ENCODE results near the gene ZGPAT. TPM values are rescaled to one million over a fixed set of nuclear protein-coding genes. Genes with fewer than 3 reads are reported as not detected.

Gene ZGPAT
- total RNA-seq, 4 donors from 2014 or later = 13.4 to 20.8 (median 15.5) TPM

- Histone ChIP-seq H3K9me3 (no peaks in the 10 kb centered on the region), H3K4me3 (peak overlapping the region in 2 of 4 donors; percentile 17 to 19), H3K27ac (peak overlapping the region; percentile 78 to 83 (median 82)), H3K36me3 (no peaks in the 10 kb centered on the region), H3K4me1 (peaks cover 14 to 27% of the 10 kb centered on the region in 2 donors), H3K27me3 (no peaks in the 10 kb centered on the region)
- intact Hi-C loops (cut with DNase I; ENCODE audit: low total_unique reads) = no loop called here
- in situ Hi-C loops (cut with MboI; ENCODE audit: low sequenced_read_pairs in 4 of 4) = no loop called here
- no peak for ATAC-seq
- DNase-seq = no peak
- no peak for TF ChIP-seq POLR2A (IDR thresholded peaks at IDR 0.05)
Measured at GRCh38 chr20:63686094-63686491, 21.7 kb upstream of the ZGPAT start.

- ATAC-seq = peak; percentile 60 to 62
- Histone ChIP-seq H3K9me3 (no peaks in the 10 kb centered on the region), H3K4me3 (peak overlapping the region in 2 of 4 donors; percentile 17 to 19), H3K4me1 (peaks cover 14 to 27% of the 10 kb centered on the region in 2 donors), H3K27ac (peak overlapping the region; percentile 78 to 83 (median 82)), H3K27me3 (no peaks in the 10 kb centered on the region), H3K36me3 (no peaks in the 10 kb centered on the region)
- DNase-seq = peak; percentile 49 to 63
- intact Hi-C loops (cut with DNase I; ENCODE audit: low total_unique reads) (no loop called here), in situ Hi-C loops (cut with MboI; ENCODE audit: low sequenced_read_pairs in 4 of 4) (no loop called here)
- TF ChIP-seq CTCF (IDR thresholded peaks at IDR 0.05 in 4 of 5, conservative IDR thresholded peaks at IDR 0.05 in 1 of 5) (no peak), POLR2A (IDR thresholded peaks at IDR 0.05) (peak; percentile 14 to 45)
Measured at GRCh38 chr20:63686492-63687321, 21.1 kb upstream of the ZGPAT start.

GRCh38 chr20:63687419-63688178 is 20.2 kb upstream of the ZGPAT start:
- peaks cover 14 to 22% of the 10 kb centered on the region in 2 donors for H3K4me1 ChIP-seq
- intact Hi-C loops (cut with DNase I; ENCODE audit: low total_unique reads) = no loop called here

GRCh38 chr20:63688228-63689045 is 19.4 kb upstream of the ZGPAT start:
- Histone ChIP-seq H3K27ac (peak overlapping the region; percentile 78 to 83 (median 82)), H3K4me3 (no peak overlapping the region), H3K36me3 (no peaks in the 10 kb centered on the region), H3K9me3 (no peaks in the 10 kb centered on the region), H3K27me3 (no peaks in the 10 kb centered on the region), H3K4me1 (peaks cover 14 to 19% of the 10 kb centered on the region in 2 donors)
- TF ChIP-seq POLR2A (IDR thresholded peaks at IDR 0.05) = no peak
- TF ChIP-seq CTCF (IDR thresholded peaks at IDR 0.05 in 4 of 5, conservative IDR thresholded peaks at IDR 0.05 in 1 of 5) = no peak
- DNase-seq (no peak), ATAC-seq (no peak)
- in situ Hi-C loops (cut with MboI; ENCODE audit: low sequenced_read_pairs in 4 of 4) (no loop called here), intact Hi-C loops (cut with DNase I; ENCODE audit: low total_unique reads) (no loop called here)

More at GRCh38 chr20:63687419-63688178, 20.2 kb upstream of the ZGPAT start:
- in situ Hi-C loops (cut with MboI; ENCODE audit: low sequenced_read_pairs in 4 of 4) = no loop called here
- Histone ChIP-seq H3K4me3 (no peak overlapping the region), H3K27me3 (no peaks in the 10 kb centered on the region), H3K27ac (peak overlapping the region; percentile 78 to 83 (median 82)), H3K9me3 (no peaks in the 10 kb centered on the region), H3K36me3 (no peaks in the 10 kb centered on the region)
- no peak for ATAC-seq
- DNase-seq = no peak
- no peak for TF ChIP-seq CTCF (IDR thresholded peaks at IDR 0.05 in 4 of 5, conservative IDR thresholded peaks at IDR 0.05 in 1 of 5)
- no peak for TF ChIP-seq POLR2A (IDR thresholded peaks at IDR 0.05)
